Activated CD4-positive, alpha-beta memory T cell treated with anti-CD3 and anti-CD28 coated beads for 36 hours (primary cell): ENCODE results near the gene PDE3B. TPM values are rescaled to one million over a fixed set of nuclear protein-coding genes. Genes with fewer than 3 reads are reported as not detected.
"Not testable (repeated sequence)": the region's sequence is repeated elsewhere in the genome, so short reads cannot be mapped to it uniquely, and the experiment has no call there.

Source experiments
- CTCF ChIA-PET: fragments of 350-600 bp; sonication (Branson Sonifier 250); formaldehyde crosslinking; loops from one replicate; lab custom pipeline; 2021; ENCODE audit warnings: antibody characterized with exemption, inconsistent platforms; lab: Charles Lee
- POLR2A ChIA-PET: fragments of 350-600 bp; sonication (Branson Sonifier 250); formaldehyde crosslinking; loops from one replicate; lab custom pipeline; 2021; ENCODE audit warnings: antibody characterized with exemption; lab: Charles Lee
- DNase-seq: peaks from one replicate; pipeline ENCODE4 v3.0.0-alpha.2; 2020
- H3K27ac Mint-ChIP-seq: one replicate; pipeline ENCODE4 v1.8.0; 2021; ENCODE audit warnings: mixed read lengths
- H3K27me3 Mint-ChIP-seq: one replicate; pipeline ENCODE4 v1.8.0; 2021; ENCODE audit warnings: mixed read lengths
- H3K36me3 Mint-ChIP-seq: one replicate; pipeline ENCODE4 v1.8.0; 2021; ENCODE audit warnings: mixed read lengths
- H3K4me1 Mint-ChIP-seq: one replicate; pipeline ENCODE4 v1.8.0; 2021; ENCODE audit warnings: low read depth, mixed read lengths
- H3K4me3 Mint-ChIP-seq: one replicate; pipeline ENCODE4 v1.8.0; 2021; ENCODE audit warnings: mild to moderate bottlenecking, mixed read lengths
- H3K9me3 Mint-ChIP-seq: one replicate; pipeline ENCODE4 v1.8.0; 2021; ENCODE audit warnings: mixed read lengths
- intact Hi-C: fragments of 100-400 bp; cut with micrococcal nuclease; formaldehyde crosslinking; loops from one replicate; pipeline ENCODE4 v1.15.1; 2023
- total RNA-seq, 2 experiments: library from RNA; stranded (reverse); gene quantifications; one replicate each; pipeline ENCODE4 v1.2.3, GENCODE V29; 2021

The PDE3B gene
- total RNA-seq, 2 experiments from 2014 or later: 21.6 to 21.8 TPM

- peaks cover 2% of the 10 kb centered on the region for H3K36me3 Mint-ChIP-seq
- intact Hi-C loops: no loop called here
- ChIA-PET CTCF (no interaction called here), POLR2A (no interaction called here)
- H3K4me1 Mint-ChIP-seq: peaks cover 48% of the 10 kb centered on the region
- no peaks in the 10 kb centered on the region for H3K27me3 Mint-ChIP-seq
- H3K9me3 Mint-ChIP-seq: no peaks in the 10 kb centered on the region
- no peak overlapping the region for H3K4me3 Mint-ChIP-seq
- DNase-seq: no peak
- no peak overlapping the region for H3K27ac Mint-ChIP-seq
Measured at GRCh38 chr11:14725150-14725549, 81.5 kb downstream of the PDE3B start.

GRCh38 chr11:14727215-14727614 lies 83.6 kb downstream of the PDE3B start:
- Mint-ChIP-seq H3K9me3 (no peaks in the 10 kb centered on the region), H3K4me3 (no peak overlapping the region), H3K4me1 (peaks cover 52% of the 10 kb centered on the region), H3K36me3 (peaks cover 2% of the 10 kb centered on the region), H3K27ac (no peak overlapping the region), H3K27me3 (no peaks in the 10 kb centered on the region)
- intact Hi-C loops: no loop called here
- DNase-seq: no peak
- POLR2A ChIA-PET: no interaction called here
- CTCF ChIA-PET: no interaction called here

GRCh38 chr11:14727746-14728145 lies 84.1 kb downstream of the PDE3B start:
- H3K4me3 Mint-ChIP-seq: no peak overlapping the region
- H3K9me3 Mint-ChIP-seq: no peaks in the 10 kb centered on the region
- CTCF ChIA-PET: no interaction called here
- H3K27me3 Mint-ChIP-seq: no peaks in the 10 kb centered on the region
- H3K36me3 Mint-ChIP-seq: peaks cover 2% of the 10 kb centered on the region
- POLR2A ChIA-PET: no interaction called here
- H3K27ac Mint-ChIP-seq: no peak overlapping the region
- intact Hi-C loops: no loop called here
- peaks cover 54% of the 10 kb centered on the region for H3K4me1 Mint-ChIP-seq
- no peak for DNase-seq

- POLR2A ChIA-PET, intact Hi-C loops, H3K27ac Mint-ChIP-seq, H3K4me3 Mint-ChIP-seq, H3K27me3 Mint-ChIP-seq, CTCF ChIA-PET, DNase-seq: not testable (repeated sequence)
- Mint-ChIP-seq H3K9me3 (peaks cover 38% of the 10 kb centered on the region), H3K36me3 (peaks cover 40% of the 10 kb centered on the region), H3K4me1 (peaks cover 50% of the 10 kb centered on the region)
Measured at GRCh38 chr11:14740539-14740938, 96.9 kb downstream of the PDE3B start.

GRCh38 chr11:14741195-14741594 lies 97.6 kb downstream of the PDE3B start:
- H3K27ac Mint-ChIP-seq: no peak overlapping the region
- ChIA-PET POLR2A (no interaction called here), CTCF (no interaction called here)
- H3K4me1 Mint-ChIP-seq: peaks cover 44% of the 10 kb centered on the region
- no peaks in the 10 kb centered on the region for H3K27me3 Mint-ChIP-seq
- DNase-seq: no peak
- peaks cover 38% of the 10 kb centered on the region for H3K9me3 Mint-ChIP-seq
- peaks cover 41% of the 10 kb centered on the region for H3K36me3 Mint-ChIP-seq
- intact Hi-C loops: no loop called here
- H3K4me3 Mint-ChIP-seq: no peak overlapping the region

GRCh38 chr11:14742849-14743559 lies 99.4 kb downstream of the PDE3B start:
- H3K9me3 Mint-ChIP-seq: peaks cover 38% of the 10 kb centered on the region
- no peak overlapping the region for H3K27ac Mint-ChIP-seq
- DNase-seq: no peak
- peaks cover 55% of the 10 kb centered on the region for H3K4me1 Mint-ChIP-seq
- ChIA-PET CTCF (interaction anchor here (1.5 kb wide), 1 partner anchor 10 kb away, joined by 5 read pairs; no protein-coding TSS in a partner anchor), POLR2A (interaction anchor here (0.6 kb wide), 1 partner anchor 42 kb away, joined by 3 read pairs; no protein-coding TSS in a partner anchor)
- no peak overlapping the region for H3K4me3 Mint-ChIP-seq
- H3K36me3 Mint-ChIP-seq: peaks cover 41% of the 10 kb centered on the region
- intact Hi-C loops: no loop called here
- no peaks in the 10 kb centered on the region for H3K27me3 Mint-ChIP-seq

- peaks cover 35% of the 10 kb centered on the region for H3K36me3 Mint-ChIP-seq
- not testable (repeated sequence) for H3K27me3 Mint-ChIP-seq
Measured at GRCh38 chr11:14743667-14744066, 100.1 kb downstream of the PDE3B start.

GRCh38 chr11:14746857-14747395 lies 103.3 kb downstream of the PDE3B start:
- intact Hi-C loops: no loop called here
- POLR2A ChIA-PET: no interaction called here
- CTCF ChIA-PET: no interaction called here
- no peak for DNase-seq
- Mint-ChIP-seq H3K27me3 (no peaks in the 10 kb centered on the region), H3K9me3 (peaks cover 4% of the 10 kb centered on the region), H3K36me3 (peaks cover 14% of the 10 kb centered on the region), H3K4me1 (peaks cover 56% of the 10 kb centered on the region), H3K27ac (no peak overlapping the region), H3K4me3 (no peak overlapping the region)

More at GRCh38 chr11:14743667-14744066, 100.1 kb downstream of the PDE3B start:
- POLR2A ChIA-PET, H3K4me3 Mint-ChIP-seq, intact Hi-C loops, CTCF ChIA-PET: not testable (repeated sequence)
- peak; percentile 24 for DNase-seq
- Mint-ChIP-seq H3K9me3 (peaks cover 33% of the 10 kb centered on the region), H3K4me1 (peaks cover 55% of the 10 kb centered on the region), H3K27ac (peak overlapping the region; percentile 54)

- intact Hi-C loops: no loop called here
- no peak overlapping the region for H3K27ac Mint-ChIP-seq
- ChIA-PET POLR2A (no interaction called here), CTCF (interaction anchor here (1.0 kb wide), 1 partner anchor 160 kb away, joined by 3 read pairs; no protein-coding TSS in a partner anchor)
- no peak overlapping the region for H3K4me3 Mint-ChIP-seq
- H3K36me3 Mint-ChIP-seq: peaks cover 10% of the 10 kb centered on the region
- no peak for DNase-seq
- no peaks in the 10 kb centered on the region for H3K27me3 Mint-ChIP-seq
- H3K4me1 Mint-ChIP-seq: peaks cover 56% of the 10 kb centered on the region
- H3K9me3 Mint-ChIP-seq: peaks cover 4% of the 10 kb centered on the region
Measured at GRCh38 chr11:14748090-14748489, 104.5 kb downstream of the PDE3B start.

- Mint-ChIP-seq H3K9me3 (no peaks in the 10 kb centered on the region), H3K4me1 (peaks cover 53% of the 10 kb centered on the region), H3K27ac (no peak overlapping the region), H3K27me3 (no peaks in the 10 kb centered on the region), H3K36me3 (peaks cover 3% of the 10 kb centered on the region), H3K4me3 (no peak overlapping the region)
- DNase-seq: no peak
- intact Hi-C loops: no loop called here
- ChIA-PET CTCF (no interaction called here), POLR2A (interaction anchor here (1.6 kb wide), 1 partner anchor 11 kb away, joined by 4 read pairs; no protein-coding TSS in a partner anchor)
Measured at GRCh38 chr11:14750911-14751310, 107.3 kb downstream of the PDE3B start.

- ChIA-PET CTCF (no interaction called here), POLR2A (interaction anchor here (1.6 kb wide), 1 partner anchor 9 kb away, joined by 4 read pairs; no protein-coding TSS in a partner anchor)
- Mint-ChIP-seq H3K4me3 (no peak overlapping the region), H3K27ac (peak overlapping the region; percentile 46), H3K9me3 (no peaks in the 10 kb centered on the region), H3K27me3 (no peaks in the 10 kb centered on the region), H3K36me3 (no peaks in the 10 kb centered on the region), H3K4me1 (peaks cover 47% of the 10 kb centered on the region)
- no peak for DNase-seq
- intact Hi-C loops: no loop called here
Measured at GRCh38 chr11:14751975-14752407, 108.4 kb downstream of the PDE3B start.

- no peak overlapping the region for H3K4me3 Mint-ChIP-seq
- ChIA-PET CTCF (no interaction called here), POLR2A (no interaction called here)
- H3K27ac Mint-ChIP-seq: no peak overlapping the region
- no peak for DNase-seq
- H3K4me1 Mint-ChIP-seq: peaks cover 39% of the 10 kb centered on the region
- intact Hi-C loops: no loop called here
- H3K27me3 Mint-ChIP-seq: no peaks in the 10 kb centered on the region
- H3K36me3 Mint-ChIP-seq: no peaks in the 10 kb centered on the region
- H3K9me3 Mint-ChIP-seq: peaks cover 2% of the 10 kb centered on the region
Measured at GRCh38 chr11:14755140-14755539, 111.5 kb downstream of the PDE3B start.
